K562 treated with DMSO at 1 percent for 12 hours (cell line): ENCODE data around the gene BBS10. TPM values are rescaled to one million over a fixed set of nuclear protein-coding genes. Genes with fewer than 3 reads are reported as not detected.

ENCODE experiments used
- total RNA-seq: library from RNA; unstranded; fragments of 300-600 nt; gene quantifications from 2 replicates; pipeline ENCODE4 v1.2.3, GENCODE V29; 2022; ENCODE audit not compliant: insufficient read depth

BBS10 gene
- 1.4 and 6.2 TPM in 2 replicates for total RNA-seq

GRCh38 chr12:76348079-76348901 lies at the start of gene BBS10:
BBS10 (minus strand) TSS chr12:76348415; CDS start chr12:76348358, 57 bp downstream.

Other genes with a start within 250 kb of the BBS10 start
- 9.5 and 49.3 TPM in 2 replicates for gene OSBPL8, start 211.4 kb upstream of the BBS10 start, total RNA-seq